Measurements from ENCODE around the gene PF4V1.
"Not testable (repeated sequence)": the region's sequence is repeated elsewhere in the genome, so short reads cannot be mapped to it uniquely, and the experiment has no call there.

Gene PF4V1

DNA sequence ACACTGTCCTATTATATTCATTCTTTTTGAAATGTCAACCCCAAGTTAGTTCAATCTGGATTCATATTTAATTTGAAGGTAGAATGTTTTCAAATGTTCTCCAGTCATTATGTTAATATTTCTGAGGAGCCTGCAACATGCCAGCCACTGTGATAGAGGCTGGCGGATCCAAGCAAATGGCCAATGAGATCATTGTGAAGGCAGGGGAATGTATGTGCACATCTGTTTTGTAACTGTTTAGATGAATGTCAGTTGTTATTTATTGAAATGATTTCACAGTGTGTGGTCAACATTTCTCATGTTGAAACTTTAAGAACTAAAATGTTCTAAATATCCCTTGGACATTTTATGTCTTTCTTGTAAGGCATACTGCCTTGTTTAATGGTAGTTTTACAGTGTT lies 17.7 kb downstream of the PF4V1 start:
- no peak for DNase-seq (ENCODE audit: low read depth)

GRCh38 chr4:73871511-73872310 lies 18.6 kb downstream of the PF4V1 start:
- DNase-seq (ENCODE audit: low read depth) = no peak

- no peak for DNase-seq (ENCODE audit: low read depth)
Observed at GRCh38 chr4:73872316-73873108, 19.4 kb downstream of the PF4V1 start.

GRCh38 chr4:73874386-73874785 lies 21.3 kb downstream of the PF4V1 start:
- DNase-seq (ENCODE audit: low read depth) = no peak

DNA sequence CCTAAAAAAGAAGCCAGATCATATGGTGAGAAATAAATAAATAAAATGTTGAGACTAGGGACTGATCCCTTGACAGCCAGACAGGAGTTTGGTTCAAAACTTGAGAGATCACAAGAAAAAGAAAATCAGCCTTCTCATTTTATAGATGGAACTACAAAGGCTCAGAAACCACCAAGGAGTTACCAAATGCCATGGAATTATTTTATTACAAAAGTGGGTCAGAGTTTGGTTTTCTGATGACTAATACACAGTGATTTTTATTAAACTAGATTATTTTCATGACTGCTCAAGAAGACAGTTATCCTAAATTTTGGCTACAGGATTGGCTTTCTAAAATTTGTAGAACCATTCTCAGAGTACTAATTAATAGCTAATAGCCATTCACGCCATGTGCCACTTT lies 22.3 kb downstream of the PF4V1 start:
- no peak for DNase-seq (ENCODE audit: low read depth)

DNA sequence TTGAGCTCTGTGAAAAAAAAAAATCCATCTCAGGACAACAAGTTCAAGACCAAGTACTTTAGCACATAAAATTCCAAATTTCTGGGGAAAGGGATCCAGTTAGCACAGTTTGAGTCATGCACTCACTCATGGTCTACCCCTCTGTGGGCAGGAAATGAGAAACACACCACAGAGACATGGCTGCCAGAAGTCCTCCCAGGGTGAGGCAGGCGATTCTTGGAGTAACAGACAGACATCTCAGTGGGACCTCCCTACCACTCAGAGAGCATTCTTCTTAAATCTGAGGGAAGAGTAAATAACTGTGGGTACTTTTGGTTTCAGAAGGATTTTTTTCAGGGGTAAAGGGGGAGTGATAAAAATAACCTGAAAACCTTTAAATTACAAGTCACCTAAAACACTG lies 30.2 kb downstream of the PF4V1 start:
- DNase-seq (ENCODE audit: low read depth) = peak; percentile 83

DNA sequence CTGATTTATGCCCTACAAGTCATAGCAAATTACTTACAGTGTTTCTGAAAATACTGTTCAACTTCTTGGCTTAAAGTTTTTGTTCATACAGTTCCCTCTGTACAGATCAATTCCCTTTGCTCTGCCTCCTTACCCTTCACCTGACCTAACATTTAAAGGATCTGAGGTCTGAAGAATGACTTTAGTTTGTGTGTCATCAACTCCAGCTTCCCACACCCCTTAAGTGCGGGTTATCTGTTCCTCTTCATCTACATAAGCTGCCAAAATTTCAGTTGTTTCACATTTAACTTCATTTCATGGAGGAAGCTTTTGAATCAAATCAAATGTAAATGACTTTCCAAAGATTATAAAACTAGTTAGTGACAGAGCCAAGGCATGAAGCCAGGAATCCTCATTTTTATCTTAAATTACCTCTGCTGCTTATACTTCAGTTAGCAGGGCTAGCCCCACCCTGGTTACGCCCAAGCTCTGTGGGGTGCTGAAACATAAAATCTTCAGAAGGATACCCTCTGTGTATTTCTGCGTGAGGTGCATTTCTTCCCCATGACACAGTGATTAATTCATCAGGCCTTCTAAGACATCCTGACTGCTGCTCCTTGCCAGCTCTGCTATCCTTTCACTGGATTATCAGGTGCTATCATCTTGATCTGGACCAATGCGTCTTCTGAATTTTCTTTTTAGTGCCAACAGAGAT lies 32.6 kb downstream of the PF4V1 start:
- DNase-seq (ENCODE audit: low read depth) = peak; percentile 49

GRCh38 chr4:73891326-73891725 lies 38.2 kb downstream of the PF4V1 start:
- DNase-seq (ENCODE audit: low read depth) = no peak

DNA sequence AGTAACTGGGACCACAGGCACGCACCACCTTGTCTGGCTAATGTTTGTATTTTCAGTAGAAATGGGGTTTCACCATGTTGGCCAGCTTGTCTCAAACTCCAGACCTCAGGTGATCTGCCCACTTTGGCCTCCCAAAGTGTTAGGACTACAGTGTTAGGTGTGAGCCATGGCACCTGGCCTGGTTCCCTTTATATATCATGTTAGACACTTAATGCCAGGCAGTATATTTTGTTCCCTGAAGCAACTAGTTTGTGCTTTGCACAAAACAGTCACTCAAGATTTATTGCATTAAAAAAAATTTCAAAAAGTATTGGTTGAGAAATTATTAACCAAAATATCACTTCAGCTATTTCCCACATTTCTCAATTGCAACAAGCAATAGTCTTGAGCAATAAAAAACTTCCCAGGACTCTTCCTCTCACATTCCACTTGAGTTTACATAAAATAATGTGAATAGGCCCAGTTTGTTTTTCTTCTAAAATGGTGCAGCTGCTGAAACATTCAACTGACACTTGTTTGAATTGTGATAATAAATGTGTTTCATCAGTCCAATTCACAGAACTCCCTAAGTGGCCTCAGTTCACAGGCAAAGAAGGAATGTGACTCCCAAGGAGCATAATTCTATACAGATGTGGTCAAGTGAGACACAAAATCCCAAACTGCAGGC lies 38.8 kb downstream of the PF4V1 start:
- peak; percentile 94 for DNase-seq (ENCODE audit: low read depth)

DNA sequence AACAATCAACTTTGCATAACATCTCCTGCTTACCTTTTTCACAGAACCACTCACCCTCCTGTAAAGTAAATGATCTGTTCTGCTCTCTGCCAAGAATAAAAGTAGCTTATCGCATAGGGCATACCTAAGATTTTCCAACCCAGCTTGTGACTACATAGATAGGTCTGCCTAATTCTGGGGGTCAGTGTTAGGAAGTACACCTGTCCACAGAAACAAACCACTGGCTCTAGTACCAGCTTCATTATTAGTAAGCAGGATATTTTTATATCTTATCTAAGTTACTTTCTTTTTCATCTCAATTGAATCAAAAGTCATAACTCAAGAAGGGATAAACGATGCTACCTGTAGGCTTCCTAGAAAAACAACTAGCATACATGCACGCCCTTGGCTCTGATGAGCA lies 39.9 kb downstream of the PF4V1 start:
- no peak for DNase-seq (ENCODE audit: low read depth)

GRCh38 chr4:73894001-73894400 lies 40.9 kb downstream of the PF4V1 start:
- peak; percentile 48 for DNase-seq (ENCODE audit: low read depth)

GRCh38 chr4:73895201-73896175 lies 42.4 kb downstream of the PF4V1 start:
- DNase-seq (ENCODE audit: low read depth) = no peak

DNA sequence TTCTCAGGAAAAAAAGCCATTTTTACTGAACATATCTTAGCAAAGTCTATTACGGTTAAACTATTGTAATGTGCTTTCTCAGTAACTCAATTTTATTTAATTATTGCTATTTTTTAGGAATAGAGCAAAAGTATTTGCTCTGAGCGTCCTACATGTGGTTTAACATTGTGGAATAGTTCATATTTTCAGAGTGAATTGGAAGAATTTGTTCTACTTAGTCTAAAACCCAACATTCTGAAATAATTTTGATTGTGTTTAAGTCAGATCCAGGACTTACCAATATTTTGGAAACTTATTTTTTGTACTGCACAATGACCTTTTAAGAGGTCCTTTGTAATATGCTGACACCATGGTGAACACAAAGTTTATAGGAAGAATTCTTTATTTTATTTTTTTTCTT lies 43.3 kb downstream of the PF4V1 start:
- no peak for DNase-seq (ENCODE audit: low read depth)

- peak; percentile 35 for DNase-seq (ENCODE audit: low read depth)
Observed at GRCh38 chr4:73897380-73898136, 44.5 kb downstream of the PF4V1 start.

DNA sequence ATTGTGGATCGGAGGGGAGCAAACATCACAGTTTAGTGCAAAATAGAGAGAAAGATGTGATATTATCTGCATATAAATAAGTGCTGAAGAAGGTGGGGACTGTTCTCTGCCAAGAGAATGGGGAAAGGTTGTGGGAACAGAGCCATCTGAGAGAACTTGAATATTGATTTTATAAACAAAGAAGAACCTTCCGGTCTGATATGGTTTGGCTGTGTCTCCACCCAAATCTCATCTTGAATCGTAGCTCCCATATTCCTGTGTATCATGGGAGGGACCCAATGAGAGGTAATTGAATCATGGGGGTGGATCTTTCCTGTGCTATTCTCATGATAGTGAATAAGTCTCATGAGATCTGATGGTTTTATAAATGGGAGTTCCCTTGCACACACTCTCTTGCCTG lies 46.2 kb downstream of the PF4V1 start:
- DNase-seq (ENCODE audit: low read depth) = not testable (repeated sequence)

- DNase-seq (ENCODE audit: low read depth) = peak; percentile 66
Observed at GRCh38 chr4:73901031-73901430, 47.9 kb downstream of the PF4V1 start.

- DNase-seq (ENCODE audit: low read depth) = peak; percentile 46
Observed at GRCh38 chr4:73902038-73902637, 49.0 kb downstream of the PF4V1 start.

DNA sequence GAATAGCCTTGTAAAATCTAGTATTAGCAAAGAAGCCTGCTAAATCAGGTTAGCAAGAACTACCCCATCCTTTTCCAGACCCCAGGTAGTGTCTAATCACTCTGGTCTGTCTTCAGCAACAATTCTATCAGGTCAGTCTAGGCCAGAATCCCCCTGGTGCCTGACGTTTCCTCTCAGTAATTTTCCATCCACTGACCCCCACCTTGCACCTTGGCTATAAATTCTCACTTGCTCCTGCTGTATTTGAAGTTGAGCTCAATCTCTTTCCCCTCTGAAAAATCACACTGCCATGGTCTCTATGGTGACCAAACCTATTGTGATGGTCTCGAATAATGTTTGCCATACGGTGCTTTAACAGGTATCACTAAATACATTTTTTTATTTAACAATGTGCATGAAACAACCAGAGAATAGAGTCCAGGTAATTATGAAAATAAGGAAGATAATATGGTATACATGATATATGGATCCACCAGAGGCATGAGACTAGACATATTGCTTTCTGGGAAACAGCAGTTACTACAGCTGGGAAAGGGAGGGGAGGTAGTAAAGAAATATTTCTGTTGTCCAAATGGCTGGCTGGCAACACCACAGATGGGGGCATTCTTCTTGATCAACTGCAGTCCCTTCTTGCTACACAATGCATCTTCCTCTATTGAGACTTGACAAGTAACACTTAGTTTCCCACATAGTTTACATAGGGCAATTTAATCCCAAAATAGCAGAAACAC lies 49.9 kb downstream of the PF4V1 start:
- DNase-seq (ENCODE audit: low read depth) = no peak

Data from EH (cell line).